Subcutaneous abdominal adipose tissue (tissue), 5 donors: Measurements from ENCODE around the gene CALN1.
"Not testable (repeated sequence)": the region's sequence is repeated elsewhere in the genome, so short reads cannot be mapped to it uniquely, and the experiment has no call there.

Source experiments
- H3K27ac ChIP-seq: one replicate; pipeline ENCODE4 v1.7.0; 2013; ENCODE audit warnings: low read depth, mild to moderate bottlenecking, inconsistent platforms, low read length, moderate library complexity
- H3K27me3 ChIP-seq, 5 donors: one replicate each; pipeline ENCODE4 v1.7.0; 2013; ENCODE audit warnings: low read length in 5 of 5, inconsistent platforms in 1 of 5; ENCODE audit not compliant: control insufficient read depth in 5 of 5, insufficient read depth in 4 of 5
- H3K36me3 ChIP-seq, 5 donors: one replicate each; pipeline ENCODE4 v1.7.0; 2013; ENCODE audit warnings: low read length in 5 of 5; ENCODE audit not compliant: control insufficient read depth in 5 of 5, insufficient read depth in 5 of 5
- H3K4me1 ChIP-seq, 5 donors: one replicate each; pipeline ENCODE4 v1.7.0; 2013; ENCODE audit warnings: low read length in 5 of 5, mild to moderate bottlenecking in 3 of 5, moderate library complexity in 1 of 5; ENCODE audit not compliant: control insufficient read depth in 5 of 5, insufficient read depth in 5 of 5
- H3K4me3 ChIP-seq, 5 donors: one replicate each; pipeline ENCODE4 v1.7.0; 2013; ENCODE audit warnings: low read length in 5 of 5, low read depth in 1 of 5
- H3K9ac ChIP-seq, 5 donors: one replicate each; pipeline ENCODE4 v1.7.0; 2013; ENCODE audit warnings: low read length in 5 of 5, mild to moderate bottlenecking in 4 of 5, moderate library complexity in 3 of 5
- H3K9me3 ChIP-seq, 5 donors: one replicate each; pipeline ENCODE4 v1.7.0; 2013; ENCODE audit warnings: low read length in 5 of 5; ENCODE audit not compliant: control insufficient read depth in 5 of 5
- donor health status: healthy.
- donor health status: healthy.
- donor health status: healthy.
- donor health status: healthy.
- donor health status: healthy.

CALN1 gene

DNA sequence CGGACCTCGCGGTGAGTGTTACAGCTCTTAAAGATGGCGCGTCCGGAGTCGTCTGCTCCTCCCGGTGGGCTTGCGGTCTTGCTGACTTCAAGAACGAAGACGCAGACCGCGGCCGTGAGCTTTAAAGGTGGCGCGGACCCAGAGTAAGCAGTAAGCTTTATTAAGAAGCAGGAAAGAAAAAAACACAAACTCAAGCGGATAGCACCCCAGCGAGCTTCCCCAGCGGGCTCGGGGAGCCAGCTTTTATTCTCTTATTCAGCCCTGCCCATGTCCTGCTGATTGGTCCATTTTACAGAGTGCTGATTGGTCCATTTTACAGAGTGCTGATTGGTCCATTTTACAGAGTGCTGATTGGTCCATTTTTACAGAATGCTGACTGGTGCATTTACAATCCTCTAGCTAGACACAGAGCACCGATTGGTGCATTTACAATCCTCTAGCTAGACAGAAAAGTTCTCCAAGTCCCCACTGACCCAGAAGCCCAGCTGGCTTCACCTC is at the start of gene CALN1:
CALN1 (minus strand) TSS at position 218 of the 498 bp plus-strand sequence.
- not testable (repeated sequence) for H3K4me1 ChIP-seq, H3K4me3 ChIP-seq, H3K9me3 ChIP-seq, H3K27ac ChIP-seq, H3K9ac ChIP-seq, H3K27me3 ChIP-seq, H3K36me3 ChIP-seq

- Histone ChIP-seq H3K27me3 (no peaks in the 10 kb centered on the region), H3K9ac (no peak overlapping the region), H3K4me3 (no peak overlapping the region), H3K36me3 (no peaks in the 10 kb centered on the region), H3K27ac (no peak overlapping the region), H3K9me3 (peaks cover 3 to 12% (median 5%) of the 10 kb centered on the region in 5 donors), H3K4me1 (no peaks in the 10 kb centered on the region)
These were observed 41.3 kb upstream of the CALN1 start for GRCh38 chr7:72453471-72453870.

DNA sequence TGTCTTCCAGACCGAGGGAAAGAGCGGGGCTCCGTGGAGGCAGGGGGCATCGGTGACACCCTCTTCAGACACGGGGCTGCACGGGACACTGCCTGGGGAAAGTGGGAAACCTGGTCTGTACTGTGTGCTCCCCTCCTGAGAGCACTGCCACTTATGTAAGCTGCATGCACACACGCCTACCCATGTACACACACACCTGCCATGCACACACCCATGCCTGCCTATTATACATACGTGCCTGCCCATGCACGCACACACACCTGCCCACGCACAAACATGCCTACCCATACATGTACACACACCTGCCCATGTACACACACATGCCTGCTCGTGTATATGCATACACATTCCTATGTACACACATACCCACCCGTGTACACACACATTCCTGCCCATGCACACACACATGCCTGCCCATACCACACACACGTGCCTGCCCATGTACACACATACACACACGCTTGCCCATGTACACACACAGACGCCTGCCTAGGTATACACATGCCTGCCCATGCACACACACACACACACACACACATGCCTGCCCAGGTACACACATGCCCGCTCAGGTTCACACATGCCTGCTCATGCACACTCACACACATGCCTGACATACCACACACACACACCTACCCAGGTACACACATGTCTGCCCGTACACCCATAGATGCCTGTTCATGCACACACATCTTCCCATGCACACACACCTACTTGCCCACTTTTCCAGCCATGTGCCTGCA is 35.5 kb upstream of the CALN1 start:
- H3K9me3 ChIP-seq, result peaks cover 0 to 3% (median under 1%) of the 10 kb centered on the region in 5 donors
- no peaks in the 10 kb centered on the region for H3K36me3 ChIP-seq
- peaks cover 0 to 5% (median 0%) of the 10 kb centered on the region in 5 donors for H3K4me1 ChIP-seq
- H3K9ac ChIP-seq, result no peak overlapping the region
- H3K4me3 ChIP-seq, result no peak overlapping the region
- no peak overlapping the region for H3K27ac ChIP-seq
- peaks cover 11 to 30% (median 21%) of the 10 kb centered on the region in 5 donors for H3K27me3 ChIP-seq

GRCh38 chr7:72446591-72447462 is 34.7 kb upstream of the CALN1 start:
- peak overlapping the region in 1 of 5 donors; percentile 6 for H3K4me3 ChIP-seq

DNA sequence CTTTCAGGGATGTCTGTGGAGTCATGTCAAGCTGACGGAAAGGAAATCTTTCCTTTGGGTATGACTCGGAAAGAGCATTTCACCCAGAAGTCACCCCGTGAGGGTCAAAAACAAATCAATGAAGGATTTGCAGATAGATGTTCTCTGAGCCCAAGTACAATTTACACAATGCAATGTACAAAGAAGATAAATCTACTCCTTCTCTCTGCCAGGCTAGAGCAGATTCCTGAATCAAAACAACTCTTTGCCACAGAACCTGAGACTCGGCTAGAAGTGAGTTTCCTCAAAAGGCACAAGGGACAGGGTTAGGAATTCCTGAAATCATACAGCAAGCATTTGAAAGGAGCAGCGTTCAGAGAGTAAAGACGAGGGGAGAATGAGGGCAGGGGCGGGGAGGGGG is 34.0 kb upstream of the CALN1 start:
- no peak overlapping the region for H3K4me3 ChIP-seq
- H3K4me1 ChIP-seq, result peaks cover 0 to 5% (median 0%) of the 10 kb centered on the region in 5 donors
- no peak overlapping the region for H3K27ac ChIP-seq
- H3K9ac ChIP-seq, result no peak overlapping the region
- peaks cover 11 to 30% (median 21%) of the 10 kb centered on the region in 5 donors for H3K27me3 ChIP-seq
- no peaks in the 10 kb centered on the region for H3K9me3 ChIP-seq
- no peaks in the 10 kb centered on the region for H3K36me3 ChIP-seq

More at GRCh38 chr7:72446591-72447462, 34.7 kb upstream of the CALN1 start:
- H3K9me3 ChIP-seq, result no peaks in the 10 kb centered on the region
- H3K4me1 ChIP-seq, result peaks cover 0 to 5% (median 0%) of the 10 kb centered on the region in 5 donors
- H3K9ac ChIP-seq, result no peak overlapping the region
- no peak overlapping the region for H3K27ac ChIP-seq
- H3K36me3 ChIP-seq, result no peaks in the 10 kb centered on the region
- H3K27me3 ChIP-seq, result peaks cover 11 to 30% (median 21%) of the 10 kb centered on the region in 5 donors

GRCh38 chr7:72445580-72445979 is 33.4 kb upstream of the CALN1 start:
- Histone ChIP-seq H3K4me3 (no peak overlapping the region), H3K9me3 (no peaks in the 10 kb centered on the region), H3K36me3 (no peaks in the 10 kb centered on the region), H3K9ac (no peak overlapping the region), H3K27ac (no peak overlapping the region), H3K27me3 (peaks cover 11 to 30% (median 21%) of the 10 kb centered on the region in 5 donors), H3K4me1 (peaks cover 0 to 5% (median 0%) of the 10 kb centered on the region in 5 donors)

- H3K27ac ChIP-seq, result no peak overlapping the region
- no peaks in the 10 kb centered on the region for H3K9me3 ChIP-seq
- no peak overlapping the region for H3K4me3 ChIP-seq
- H3K9ac ChIP-seq, result no peak overlapping the region
- no peaks in the 10 kb centered on the region for H3K36me3 ChIP-seq
- peaks cover 11 to 30% (median 21%) of the 10 kb centered on the region in 5 donors for H3K27me3 ChIP-seq
- H3K4me1 ChIP-seq, result peaks cover 0 to 5% (median 0%) of the 10 kb centered on the region in 5 donors
These were observed 32.9 kb upstream of the CALN1 start for GRCh38 chr7:72445075-72445474.

DNA sequence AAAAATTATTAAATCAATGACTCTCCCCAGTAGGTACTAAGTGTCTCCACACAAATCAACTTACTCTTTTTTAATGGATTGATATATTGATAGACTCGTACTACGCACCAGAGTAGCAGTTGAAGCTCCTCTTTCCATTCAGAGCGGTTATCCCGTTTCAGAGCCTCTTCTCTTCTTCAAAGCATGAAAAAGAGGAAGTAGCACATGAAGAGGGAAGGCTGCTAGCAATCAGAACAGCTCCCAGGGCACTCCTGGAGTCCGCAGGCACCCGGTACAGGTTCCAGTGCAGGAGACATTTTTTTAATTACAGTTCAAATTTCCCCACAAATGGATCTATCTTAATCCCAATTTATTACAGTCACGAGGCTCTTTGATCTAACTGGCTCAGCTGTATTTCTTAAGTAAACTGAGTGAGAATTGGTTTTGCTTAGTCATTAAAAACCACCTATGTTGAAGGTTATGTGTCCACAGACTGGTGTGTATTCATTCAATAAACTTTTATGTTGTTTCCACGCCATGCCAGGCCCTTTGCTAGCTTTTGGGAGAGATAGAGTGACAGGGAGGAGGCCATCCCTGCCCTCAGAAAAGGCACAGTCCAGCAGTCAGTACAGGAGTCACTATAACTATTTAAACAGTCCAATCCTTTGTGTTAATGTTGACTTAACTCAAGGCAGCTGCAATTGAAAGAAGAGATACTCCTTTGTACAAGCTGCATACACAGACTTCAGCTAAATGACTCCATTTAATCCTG is 32.1 kb upstream of the CALN1 start:
- no peak overlapping the region for H3K9ac ChIP-seq
- no peak overlapping the region for H3K27ac ChIP-seq
- no peaks in the 10 kb centered on the region for H3K36me3 ChIP-seq
- peaks cover 0 to 5% (median 0%) of the 10 kb centered on the region in 5 donors for H3K4me1 ChIP-seq
- no peaks in the 10 kb centered on the region for H3K9me3 ChIP-seq
- H3K27me3 ChIP-seq, result peaks cover 11 to 30% (median 21%) of the 10 kb centered on the region in 5 donors
- no peak overlapping the region for H3K4me3 ChIP-seq

DNA sequence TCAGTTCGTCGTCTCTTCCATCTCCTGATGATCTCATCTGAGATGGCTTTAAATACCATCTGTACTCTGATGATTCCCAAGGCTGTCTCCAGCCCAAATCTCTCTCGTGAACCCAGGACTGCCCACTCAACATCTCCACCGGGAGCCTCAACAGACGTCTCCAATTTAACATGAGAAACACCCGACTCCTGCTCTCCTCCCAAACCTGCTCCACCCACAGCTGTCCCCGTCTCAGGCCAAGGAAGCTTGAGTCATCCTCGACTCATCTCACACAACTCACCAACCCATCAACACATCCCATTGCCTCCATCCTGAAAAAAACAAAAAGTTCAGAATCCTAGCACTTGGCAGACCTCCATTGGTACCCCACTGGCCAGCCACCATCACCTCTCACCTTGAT is 29.7 kb upstream of the CALN1 start:
- H3K4me1 ChIP-seq, result peaks cover 0 to 5% (median 0%) of the 10 kb centered on the region in 5 donors
- H3K27me3 ChIP-seq, result peaks cover 0 to 15% (median 11%) of the 10 kb centered on the region in 5 donors
- no peak overlapping the region for H3K4me3 ChIP-seq
- H3K9ac ChIP-seq, result no peak overlapping the region
- no peak overlapping the region for H3K27ac ChIP-seq
- H3K9me3 ChIP-seq, result no peaks in the 10 kb centered on the region
- H3K36me3 ChIP-seq, result no peaks in the 10 kb centered on the region
